DOHH2 (cell line): ENCODE measurements around the gene GPC6.

ENCODE experiments used
- H3F3A ChIP-seq: fragments of 200-600 bp; sonication (generic), shearing (Covaris generic); 2 replicates; pipeline ENCODE4 v1.6.0; 2016; ENCODE audit warnings: antibody characterized with exemption, mild to moderate bottlenecking; ENCODE audit not compliant: control insufficient read depth, insufficient read depth
- H3K27ac ChIP-seq: fragments of 200-600 bp; sonication (generic); 2 replicates; pipeline ENCODE4 v1.5.1; 2014; ENCODE audit warnings: low read depth, mild to moderate bottlenecking, low read length, moderate library complexity
- H3K27me3 ChIP-seq: fragments of 200-600 bp; sonication (generic); 2 replicates; pipeline ENCODE4 v1.6.1; 2014; ENCODE audit warnings: mild to moderate bottlenecking, low read length, mixed read lengths; ENCODE audit not compliant: control insufficient read depth
- H3K36me3 ChIP-seq: fragments of 200-600 bp; sonication (generic); 2 replicates; pipeline ENCODE4 v1.6.1; 2014; ENCODE audit warnings: mild to moderate bottlenecking, low read length, moderate library complexity, mixed read lengths; ENCODE audit not compliant: control insufficient read depth
- H3K4me1 ChIP-seq: fragments of 200-600 bp; sonication (generic); 2 replicates; pipeline ENCODE4 v1.6.1; 2014; ENCODE audit warnings: mild to moderate bottlenecking, low read length, mixed read lengths; ENCODE audit not compliant: control insufficient read depth
- H3K4me2 ChIP-seq: fragments of 200-600 bp; sonication (generic); 2 replicates; pipeline ENCODE4 v1.6.0; 2014; ENCODE audit warnings: mild to moderate bottlenecking, low read length, moderate library complexity
- H3K4me3 ChIP-seq: fragments of 200-600 bp; sonication (generic); 2 replicates; pipeline ENCODE4 v1.5.1; 2014; ENCODE audit warnings: mild to moderate bottlenecking, low read length, mixed read lengths
- H3K79me2 ChIP-seq: fragments of 200-600 bp; sonication (generic); 2 replicates; pipeline ENCODE4 v1.6.1; 2014; ENCODE audit warnings: mild to moderate bottlenecking, low read length, mixed read lengths; ENCODE audit not compliant: control insufficient read depth
- H3K9me2 ChIP-seq: fragments of 200-600 bp; sonication (generic); replicated peaks from 2 replicates; pipeline ENCODE4 v1.6.1; 2014; ENCODE audit warnings: mild to moderate bottlenecking, low read length, mixed read lengths; ENCODE audit not compliant: control insufficient read depth
- H3K9me3 ChIP-seq: fragments of 200-600 bp; sonication (generic); 2 replicates; pipeline ENCODE4 v1.6.1; 2014; ENCODE audit warnings: antibody characterized with exemption, low read length, mixed read lengths; ENCODE audit not compliant: control insufficient read depth, insufficient read depth
- H4K20me1 ChIP-seq: fragments of 200-600 bp; sonication (generic); 2 replicates; pipeline ENCODE4 v1.6.0; 2014; ENCODE audit warnings: low read depth, mild to moderate bottlenecking, antibody characterized with exemption, low read length, moderate library complexity; ENCODE audit not compliant: control insufficient read depth, insufficient read depth
- EZH2phosphoT487 ChIP-seq: fragments of 200-600 bp; sonication (generic); IDR thresholded peaks from 2 replicates; pipeline ENCODE4 v1.6.1; 2017; ENCODE audit warnings: borderline replicate concordance, mild to moderate bottlenecking, antibody characterized with exemption, low read length, moderate library complexity, mixed read lengths
- TF ChIP-seq, protein P1 (sequence below): fragments of 200-600 bp; sonication (generic); IDR thresholded peaks from one replicate; pipeline ENCODE4 v1.5.1; 2014; ENCODE audit warnings: antibody characterized with exemption, mild to moderate bottlenecking, low read depth, low read length; ENCODE audit not compliant: poor library complexity, severe bottlenecking

The GPC6 gene

DNA sequence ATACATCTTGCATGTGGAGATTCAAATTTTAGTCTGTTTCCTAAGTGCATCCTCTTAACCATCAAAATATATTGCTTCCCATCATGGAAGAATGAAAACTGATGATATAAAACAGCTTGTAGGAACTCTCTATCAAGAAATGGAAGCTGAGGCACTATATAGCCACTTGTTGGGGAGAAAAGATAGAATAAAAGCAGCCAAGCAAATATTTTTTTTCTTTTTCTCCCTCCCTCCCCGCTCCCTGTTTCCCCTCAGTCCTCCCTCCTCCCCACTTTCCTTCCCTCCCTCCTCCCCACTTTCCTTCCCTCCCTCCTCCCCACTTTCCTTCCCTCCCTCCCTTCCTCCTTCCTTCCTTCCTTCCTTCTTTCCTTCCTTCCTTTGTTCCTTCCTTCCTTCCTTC, 413.8 kb downstream of the GPC6 start:
- Histone ChIP-seq H3K9me2 (no peaks in the 10 kb centered on the region), H4K20me1 (no peaks in the 10 kb centered on the region), H3K36me3 (no peaks in the 10 kb centered on the region), H3K4me1 (no peaks in the 10 kb centered on the region), H3K4me3 (no peak overlapping the region), H3K79me2 (no peaks in the 10 kb centered on the region), H3K4me2 (no peak overlapping the region), H3K27ac (no peak overlapping the region), H3K27me3 (no peaks in the 10 kb centered on the region), H3F3A (no peaks in the 10 kb centered on the region), H3K9me3 (no peaks in the 10 kb centered on the region)
- no peak for TF ChIP-seq EZH2phosphoT487
- TF ChIP-seq, protein P1, sequence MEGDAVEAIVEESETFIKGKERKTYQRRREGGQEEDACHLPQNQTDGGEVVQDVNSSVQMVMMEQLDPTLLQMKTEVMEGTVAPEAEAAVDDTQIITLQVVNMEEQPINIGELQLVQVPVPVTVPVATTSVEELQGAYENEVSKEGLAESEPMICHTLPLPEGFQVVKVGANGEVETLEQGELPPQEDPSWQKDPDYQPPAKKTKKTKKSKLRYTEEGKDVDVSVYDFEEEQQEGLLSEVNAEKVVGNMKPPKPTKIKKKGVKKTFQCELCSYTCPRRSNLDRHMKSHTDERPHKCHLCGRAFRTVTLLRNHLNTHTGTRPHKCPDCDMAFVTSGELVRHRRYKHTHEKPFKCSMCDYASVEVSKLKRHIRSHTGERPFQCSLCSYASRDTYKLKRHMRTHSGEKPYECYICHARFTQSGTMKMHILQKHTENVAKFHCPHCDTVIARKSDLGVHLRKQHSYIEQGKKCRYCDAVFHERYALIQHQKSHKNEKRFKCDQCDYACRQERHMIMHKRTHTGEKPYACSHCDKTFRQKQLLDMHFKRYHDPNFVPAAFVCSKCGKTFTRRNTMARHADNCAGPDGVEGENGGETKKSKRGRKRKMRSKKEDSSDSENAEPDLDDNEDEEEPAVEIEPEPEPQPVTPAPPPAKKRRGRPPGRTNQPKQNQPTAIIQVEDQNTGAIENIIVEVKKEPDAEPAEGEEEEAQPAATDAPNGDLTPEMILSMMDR, result no peak

GRCh38 chr13:93646245-93646644, 419.6 kb downstream of the GPC6 start:
- no peak overlapping the region for H3K4me3 ChIP-seq
- no peaks in the 10 kb centered on the region for H3K27me3 ChIP-seq
- no peaks in the 10 kb centered on the region for H3K4me1 ChIP-seq
- H3K4me2 ChIP-seq, result no peak overlapping the region
- H3K9me3 ChIP-seq, result no peaks in the 10 kb centered on the region
- no peaks in the 10 kb centered on the region for H4K20me1 ChIP-seq
- H3F3A ChIP-seq, result no peaks in the 10 kb centered on the region
- TF ChIP-seq, protein P1, result no peak
- no peak for TF ChIP-seq EZH2phosphoT487
- H3K36me3 ChIP-seq, result no peaks in the 10 kb centered on the region
- H3K79me2 ChIP-seq, result no peaks in the 10 kb centered on the region
- H3K9me2 ChIP-seq, result no peaks in the 10 kb centered on the region
- H3K27ac ChIP-seq, result no peak overlapping the region

GRCh38 chr13:93649496-93649895, 422.9 kb downstream of the GPC6 start:
- Histone ChIP-seq H3F3A (no peaks in the 10 kb centered on the region), H3K9me3 (no peaks in the 10 kb centered on the region), H3K79me2 (no peaks in the 10 kb centered on the region), H3K4me1 (no peaks in the 10 kb centered on the region), H3K4me2 (no peak overlapping the region), H4K20me1 (no peaks in the 10 kb centered on the region), H3K4me3 (no peak overlapping the region), H3K27me3 (no peaks in the 10 kb centered on the region), H3K36me3 (no peaks in the 10 kb centered on the region), H3K27ac (no peak overlapping the region), H3K9me2 (no peaks in the 10 kb centered on the region)
- no peak for TF ChIP-seq EZH2phosphoT487
- TF ChIP-seq, protein P1, result no peak

GRCh38 chr13:93653776-93654175, 427.2 kb downstream of the GPC6 start:
- Histone ChIP-seq H3K79me2 (no peaks in the 10 kb centered on the region), H3K4me2 (no peak overlapping the region)
- TF ChIP-seq, protein P1, result no peak
- no peak for TF ChIP-seq EZH2phosphoT487

More at GRCh38 chr13:93653776-93654175, 427.2 kb downstream of the GPC6 start:
- no peaks in the 10 kb centered on the region for H4K20me1 ChIP-seq
- no peaks in the 10 kb centered on the region for H3F3A ChIP-seq
- H3K27ac ChIP-seq, result no peak overlapping the region
- H3K36me3 ChIP-seq, result no peaks in the 10 kb centered on the region
- H3K9me2 ChIP-seq, result no peaks in the 10 kb centered on the region
- H3K4me1 ChIP-seq, result no peaks in the 10 kb centered on the region
- no peaks in the 10 kb centered on the region for H3K27me3 ChIP-seq
- H3K4me3 ChIP-seq, result no peak overlapping the region
- no peaks in the 10 kb centered on the region for H3K9me3 ChIP-seq
